ENCODE results near the gene PRKG1.

Gene PRKG1

GRCh38 chr10:51786684-51787035, 712.4 kb downstream of the PRKG1 start:
- H3K9ac ChIP-seq (ENCODE audit: low read length): no peak overlapping the region
- no peaks in the 10 kb centered on the region for H3K79me2 ChIP-seq (ENCODE audit: insufficient read depth, low read length)
- H3K36me3 ChIP-seq (ENCODE audit: low read length): no peaks in the 10 kb centered on the region
- no peaks in the 10 kb centered on the region for H3K9me2 ChIP-seq (replicated peaks; ENCODE audit: insufficient read depth, low read length)
- H3K9me3 ChIP-seq (ENCODE audit: insufficient read depth, low read length): no peaks in the 10 kb centered on the region
- H3F3A ChIP-seq (ENCODE audit: insufficient read depth): no peaks in the 10 kb centered on the region
- no peaks in the 10 kb centered on the region for H4K20me1 ChIP-seq (ENCODE audit: low read depth, low read length)
- H3K4me2 ChIP-seq (ENCODE audit: low read depth, low read length, poor library complexity, severe bottlenecking): no peak overlapping the region
- H3K27ac ChIP-seq (ENCODE audit: low read depth, low read length): no peak overlapping the region
- no peak overlapping the region for H2AFZ ChIP-seq (ENCODE audit: low read depth, low read length, severe bottlenecking)
- H3K4me3 ChIP-seq (ENCODE audit: insufficient read depth, low read length, poor library complexity, severe bottlenecking): no peak overlapping the region
- H3K27me3 ChIP-seq (ENCODE audit: low read length): no peaks in the 10 kb centered on the region
- TF ChIP-seq CTCF (IDR thresholded peaks at IDR 0.05; ENCODE audit: insufficient read depth, low read length, poor library complexity, severe bottlenecking) (no peak), EZH2phosphoT487 (conservative IDR thresholded peaks at IDR 0.05; ENCODE audit: low read length) (no peak)

- H3K27me3 ChIP-seq (ENCODE audit: low read length): no peaks in the 10 kb centered on the region
Observed at GRCh38 chr10:51788273-51788672, 714.0 kb downstream of the PRKG1 start.

GRCh38 chr10:51789118-51789517, 714.8 kb downstream of the PRKG1 start:
- no peaks in the 10 kb centered on the region for H4K20me1 ChIP-seq (ENCODE audit: low read depth, low read length)
- H3K27ac ChIP-seq (ENCODE audit: low read depth, low read length): no peak overlapping the region
- no peak overlapping the region for H2AFZ ChIP-seq (ENCODE audit: low read depth, low read length, severe bottlenecking)
- H3K4me3 ChIP-seq (ENCODE audit: insufficient read depth, low read length, poor library complexity, severe bottlenecking): no peak overlapping the region
- H3K4me2 ChIP-seq (ENCODE audit: low read depth, low read length, poor library complexity, severe bottlenecking): no peak overlapping the region
- no peak overlapping the region for H3K9ac ChIP-seq (ENCODE audit: low read length)
- H3K9me2 ChIP-seq (replicated peaks; ENCODE audit: insufficient read depth, low read length): no peaks in the 10 kb centered on the region
- H3K9me3 ChIP-seq (ENCODE audit: insufficient read depth, low read length): no peaks in the 10 kb centered on the region
- no peaks in the 10 kb centered on the region for H3K27me3 ChIP-seq (ENCODE audit: low read length)
- no peaks in the 10 kb centered on the region for H3K36me3 ChIP-seq (ENCODE audit: low read length)
- TF ChIP-seq EZH2phosphoT487 (conservative IDR thresholded peaks at IDR 0.05; ENCODE audit: low read length): no peak
- no peak for TF ChIP-seq CTCF (IDR thresholded peaks at IDR 0.05; ENCODE audit: insufficient read depth, low read length, poor library complexity, severe bottlenecking)
- no peaks in the 10 kb centered on the region for H3F3A ChIP-seq (ENCODE audit: insufficient read depth)
- H3K79me2 ChIP-seq (ENCODE audit: insufficient read depth, low read length): no peaks in the 10 kb centered on the region

More at GRCh38 chr10:51788273-51788672, 714.0 kb downstream of the PRKG1 start:
- H3K4me2 ChIP-seq (ENCODE audit: low read depth, low read length, poor library complexity, severe bottlenecking): no peak overlapping the region
- no peak overlapping the region for H2AFZ ChIP-seq (ENCODE audit: low read depth, low read length, severe bottlenecking)
- no peak overlapping the region for H3K27ac ChIP-seq (ENCODE audit: low read depth, low read length)
- H3K9me2 ChIP-seq (replicated peaks; ENCODE audit: insufficient read depth, low read length): no peaks in the 10 kb centered on the region
- H3K79me2 ChIP-seq (ENCODE audit: insufficient read depth, low read length): no peaks in the 10 kb centered on the region
- TF ChIP-seq CTCF (IDR thresholded peaks at IDR 0.05; ENCODE audit: insufficient read depth, low read length, poor library complexity, severe bottlenecking) (no peak), EZH2phosphoT487 (conservative IDR thresholded peaks at IDR 0.05; ENCODE audit: low read length) (no peak)
- no peak overlapping the region for H3K4me3 ChIP-seq (ENCODE audit: insufficient read depth, low read length, poor library complexity, severe bottlenecking)
- H3K9ac ChIP-seq (ENCODE audit: low read length): no peak overlapping the region
- H4K20me1 ChIP-seq (ENCODE audit: low read depth, low read length): no peaks in the 10 kb centered on the region
- H3K9me3 ChIP-seq (ENCODE audit: insufficient read depth, low read length): no peaks in the 10 kb centered on the region
- H3K36me3 ChIP-seq (ENCODE audit: low read length): no peaks in the 10 kb centered on the region
- no peaks in the 10 kb centered on the region for H3F3A ChIP-seq (ENCODE audit: insufficient read depth)

GRCh38 chr10:51789903-51790302, 715.6 kb downstream of the PRKG1 start:
- Histone ChIP-seq H3K9me2 (replicated peaks; ENCODE audit: insufficient read depth, low read length) (no peaks in the 10 kb centered on the region), H3K4me2 (ENCODE audit: low read depth, low read length, poor library complexity, severe bottlenecking) (no peak overlapping the region), H3K27ac (ENCODE audit: low read depth, low read length) (no peak overlapping the region), H3K36me3 (ENCODE audit: low read length) (no peaks in the 10 kb centered on the region), H3K27me3 (ENCODE audit: low read length) (no peaks in the 10 kb centered on the region), H3K79me2 (ENCODE audit: insufficient read depth, low read length) (no peaks in the 10 kb centered on the region), H4K20me1 (ENCODE audit: low read depth, low read length) (no peaks in the 10 kb centered on the region), H3K4me3 (ENCODE audit: insufficient read depth, low read length, poor library complexity, severe bottlenecking) (no peak overlapping the region), H2AFZ (ENCODE audit: low read depth, low read length, severe bottlenecking) (no peak overlapping the region), H3F3A (ENCODE audit: insufficient read depth) (no peaks in the 10 kb centered on the region), H3K9me3 (ENCODE audit: insufficient read depth, low read length) (no peaks in the 10 kb centered on the region), H3K9ac (ENCODE audit: low read length) (no peak overlapping the region)
- TF ChIP-seq EZH2phosphoT487 (conservative IDR thresholded peaks at IDR 0.05; ENCODE audit: low read length) (no peak), CTCF (IDR thresholded peaks at IDR 0.05; ENCODE audit: insufficient read depth, low read length, poor library complexity, severe bottlenecking) (no peak)
